Measurements from ENCODE around the gene GDPD5. TPM values are rescaled to one million over a fixed set of nuclear protein-coding genes. Genes with fewer than 3 reads are reported as not detected.

GDPD5 gene
- total RNA-seq, 1 donor from 2014 or later: 36.6 TPM

GRCh38 chr11:75505916-75506692, 19.6 kb downstream of the GDPD5 start:
- Histone ChIP-seq H3K9me3 (no peaks in the 10 kb centered on the region), H3K36me3 (no peaks in the 10 kb centered on the region), H3K27me3 (no peaks in the 10 kb centered on the region), H3K4me1 (peaks cover 12% of the 10 kb centered on the region), H3K27ac (peak overlapping the region; percentile 23), H3K4me3 (no peak overlapping the region)
- TF ChIP-seq POLR2AphosphoS5 (IDR thresholded peaks at IDR 0.05; ENCODE audit: insufficient read depth in 1 of 2, low read depth in 1 of 2): no peak
- TF ChIP-seq CTCF (IDR thresholded peaks at IDR 0.05): no peak
- TF ChIP-seq POLR2A (IDR thresholded peaks at IDR 0.05): no peak
- no peak for DNase-seq (ENCODE audit: extremely low spot score in 2 of 2)
- intact Hi-C loops (cut with DNase I): no loop called here

GRCh38 chr11:75504501-75504900, 21.2 kb downstream of the GDPD5 start:
- H3K9me3 ChIP-seq: no peaks in the 10 kb centered on the region
- TF ChIP-seq POLR2A (IDR thresholded peaks at IDR 0.05) (no peak), CTCF (IDR thresholded peaks at IDR 0.05) (no peak), POLR2AphosphoS5 (IDR thresholded peaks at IDR 0.05; ENCODE audit: insufficient read depth in 1 of 2, low read depth in 1 of 2) (no peak)
- H3K27ac ChIP-seq: no peak overlapping the region
- no peaks in the 10 kb centered on the region for H3K27me3 ChIP-seq
- H3K36me3 ChIP-seq: no peaks in the 10 kb centered on the region
- H3K4me1 ChIP-seq: peaks cover 13% of the 10 kb centered on the region
- DNase-seq (ENCODE audit: extremely low spot score in 2 of 2): no peak
- intact Hi-C loops (cut with DNase I): no loop called here
- no peak overlapping the region for H3K4me3 ChIP-seq

GRCh38 chr11:75503531-75504099, 22.1 kb downstream of the GDPD5 start:
- intact Hi-C loops (cut with DNase I): no loop called here
- H3K36me3 ChIP-seq: no peaks in the 10 kb centered on the region
- peaks cover 20% of the 10 kb centered on the region for H3K4me1 ChIP-seq
- H3K9me3 ChIP-seq: no peaks in the 10 kb centered on the region
- H3K27me3 ChIP-seq: no peaks in the 10 kb centered on the region
- TF ChIP-seq POLR2A (IDR thresholded peaks at IDR 0.05) (no peak), CTCF (IDR thresholded peaks at IDR 0.05) (no peak), POLR2AphosphoS5 (IDR thresholded peaks at IDR 0.05; ENCODE audit: insufficient read depth in 1 of 2, low read depth in 1 of 2) (no peak)
- no peak overlapping the region for H3K27ac ChIP-seq
- DNase-seq (ENCODE audit: extremely low spot score in 2 of 2): no peak
- H3K4me3 ChIP-seq: no peak overlapping the region

GRCh38 chr11:75502138-75502537, 23.6 kb downstream of the GDPD5 start:
- H3K4me3 ChIP-seq: no peak overlapping the region
- intact Hi-C loops (cut with DNase I): no loop called here
- no peak for DNase-seq (ENCODE audit: extremely low spot score in 2 of 2)
- H3K27me3 ChIP-seq: no peaks in the 10 kb centered on the region
- H3K36me3 ChIP-seq: no peaks in the 10 kb centered on the region
- no peak overlapping the region for H3K27ac ChIP-seq
- no peaks in the 10 kb centered on the region for H3K9me3 ChIP-seq
- peaks cover 25% of the 10 kb centered on the region for H3K4me1 ChIP-seq
- TF ChIP-seq POLR2AphosphoS5 (IDR thresholded peaks at IDR 0.05; ENCODE audit: insufficient read depth in 1 of 2, low read depth in 1 of 2) (no peak), POLR2A (IDR thresholded peaks at IDR 0.05) (no peak), CTCF (IDR thresholded peaks at IDR 0.05) (no peak)

- H3K27ac ChIP-seq: no peak overlapping the region
- no peak overlapping the region for H3K4me3 ChIP-seq
- H3K9me3 ChIP-seq: no peaks in the 10 kb centered on the region
- H3K36me3 ChIP-seq: no peaks in the 10 kb centered on the region
- H3K4me1 ChIP-seq: peaks cover 25% of the 10 kb centered on the region
- intact Hi-C loops (cut with DNase I): no loop called here
- no peak for TF ChIP-seq CTCF (IDR thresholded peaks at IDR 0.05)
- TF ChIP-seq POLR2AphosphoS5 (IDR thresholded peaks at IDR 0.05; ENCODE audit: insufficient read depth in 1 of 2, low read depth in 1 of 2): no peak
- no peak for TF ChIP-seq POLR2A (IDR thresholded peaks at IDR 0.05)
- no peaks in the 10 kb centered on the region for H3K27me3 ChIP-seq
- DNase-seq (ENCODE audit: extremely low spot score in 2 of 2): no peak
Observed at GRCh38 chr11:75500742-75501141, 25.0 kb downstream of the GDPD5 start.

Data from vagina (tissue), 2 donors.